Esophagus muscularis mucosa (tissue), 3 donors: ENCODE data around the gene CSMD2.

Experiments
- CTCF ChIP-seq, 3 experiments: fragments of 200-600 bp in 2 of 3; fragments of 450-650 bp in 1 of 3; sonication (generic) in 2 of 3; IDR thresholded peaks; one replicate each; pipeline ENCODE4 v1.5.1; 2017 to 2019; ENCODE audit warnings: antibody characterized with exemption in 3 of 3, mild to moderate bottlenecking in 2 of 3, moderate library complexity in 1 of 3
- EP300 ChIP-seq: sonication (generic); formaldehyde crosslinking; IDR thresholded peaks from one replicate; pipeline ENCODE4 v1.6.1; 2017; ENCODE audit warnings: antibody characterized with exemption

- TF ChIP-seq EP300: no peak
- TF ChIP-seq CTCF (IDR thresholded peaks at IDR 0.05): no peak
Observed at GRCh38 chr1:33502726-33503125, 662.3 kb downstream of the CSMD2 start.
